Stimulated activated naive CD8-positive, alpha-beta T cell treated with anti-CD3 and anti-CD28 coated beads, Interleukin-15, amount 100 ng/mL, for 72 hours (primary cell): Measurements from ENCODE around the gene GRM8.

ENCODE experiments used
- ATAC-seq: fragments of 150-1000 bp; cut with Tn5 transposase; 2 replicates; pipeline ENCODE4 v1.10.0; 2021; ENCODE audit warnings: mild to moderate bottlenecking, moderate library complexity
- DNase-seq, 2 donors: peaks; one replicate each; pipeline ENCODE4 v3.0.0; 2021 to 2022
- H3K27ac Mint-ChIP-seq, 2 donors: one replicate each; pipeline ENCODE4 v1.8.0; 2022; ENCODE audit warnings: mild to moderate bottlenecking in 2 of 2, mixed read lengths in 2 of 2, moderate library complexity in 2 of 2
- H3K27me3 Mint-ChIP-seq: one replicate; pipeline ENCODE4 v1.8.0; 2022; ENCODE audit warnings: mixed read lengths
- H3K4me1 Mint-ChIP-seq: one replicate; pipeline ENCODE4 v1.8.0; 2022; ENCODE audit warnings: mild to moderate bottlenecking, mixed read lengths
- H3K4me3 Mint-ChIP-seq, 2 donors: one replicate each; pipeline ENCODE4 v1.8.0; 2022; ENCODE audit warnings: mild to moderate bottlenecking in 2 of 2, mixed read lengths in 2 of 2, moderate library complexity in 1 of 2
- H3K9me3 Mint-ChIP-seq, 2 donors: one replicate each; pipeline ENCODE4 v1.8.0; 2022; ENCODE audit warnings: mixed read lengths in 2 of 2

The GRM8 gene

GRCh38 chr7:127251036-127251464 lies 1.7 kb downstream of the GRM8 start:
- DNase-seq: no peak
- H3K27ac Mint-ChIP-seq: no peak overlapping the region
- H3K4me1 Mint-ChIP-seq: peaks cover 20% of the 10 kb centered on the region
- peaks cover 92% of the 10 kb centered on the region for H3K27me3 Mint-ChIP-seq
- no peaks in the 10 kb centered on the region for H3K9me3 Mint-ChIP-seq
- H3K4me3 Mint-ChIP-seq: peak overlapping the region; percentile 44 to 68
- no peak for ATAC-seq

GRCh38 chr7:127250312-127251035 lies 2.3 kb downstream of the GRM8 start:
- Mint-ChIP-seq H3K9me3 (no peaks in the 10 kb centered on the region), H3K4me1 (peaks cover 20% of the 10 kb centered on the region), H3K27me3 (peaks cover 90% of the 10 kb centered on the region), H3K27ac (no peak overlapping the region), H3K4me3 (peak overlapping the region in 1 of 2 donors; percentile 44)
- ATAC-seq (no peak), DNase-seq (no peak)

GRCh38 chr7:127245607-127246006 lies 7.1 kb downstream of the GRM8 start:
- H3K9me3 Mint-ChIP-seq: no peaks in the 10 kb centered on the region
- H3K27me3 Mint-ChIP-seq: peaks cover 88% of the 10 kb centered on the region
- DNase-seq: no peak
- no peak for ATAC-seq
- no peak overlapping the region for H3K27ac Mint-ChIP-seq
- H3K4me1 Mint-ChIP-seq: no peaks in the 10 kb centered on the region
- H3K4me3 Mint-ChIP-seq: no peak overlapping the region

- no peak overlapping the region for H3K4me3 Mint-ChIP-seq
- no peak overlapping the region for H3K27ac Mint-ChIP-seq
- no peak for DNase-seq
- H3K9me3 Mint-ChIP-seq: no peaks in the 10 kb centered on the region
- H3K4me1 Mint-ChIP-seq: no peaks in the 10 kb centered on the region
- no peak for ATAC-seq
- H3K27me3 Mint-ChIP-seq: peaks cover 88% of the 10 kb centered on the region
These were observed 7.7 kb downstream of the GRM8 start for GRCh38 chr7:127245002-127245401.

- Mint-ChIP-seq H3K9me3 (no peaks in the 10 kb centered on the region), H3K4me3 (no peak overlapping the region), H3K4me1 (no peaks in the 10 kb centered on the region), H3K27ac (no peak overlapping the region), H3K27me3 (peaks cover 65% of the 10 kb centered on the region)
- DNase-seq: no peak
- ATAC-seq: no peak
These were observed 12.9 kb downstream of the GRM8 start for GRCh38 chr7:127239814-127240213.

GRCh38 chr7:127233630-127234029 lies 19.1 kb downstream of the GRM8 start:
- no peak for DNase-seq
- peak overlapping the region in 1 of 2 donors; percentile 7 for H3K27ac Mint-ChIP-seq
- no peaks in the 10 kb centered on the region for H3K4me1 Mint-ChIP-seq
- no peak overlapping the region for H3K4me3 Mint-ChIP-seq
- no peaks in the 10 kb centered on the region for H3K9me3 Mint-ChIP-seq
- no peak for ATAC-seq
- peaks cover 19% of the 10 kb centered on the region for H3K27me3 Mint-ChIP-seq

GRCh38 chr7:127231415-127231814 lies 21.3 kb downstream of the GRM8 start:
- Mint-ChIP-seq H3K27me3 (peaks cover 20% of the 10 kb centered on the region), H3K27ac (no peak overlapping the region), H3K4me1 (no peaks in the 10 kb centered on the region), H3K4me3 (no peak overlapping the region), H3K9me3 (no peaks in the 10 kb centered on the region)
- no peak for DNase-seq
- ATAC-seq: no peak

GRCh38 chr7:127230192-127230925 lies 22.4 kb downstream of the GRM8 start:
- DNase-seq (no peak), ATAC-seq (no peak)
- no peak overlapping the region for H3K27ac Mint-ChIP-seq
- no peaks in the 10 kb centered on the region for H3K9me3 Mint-ChIP-seq
- H3K4me3 Mint-ChIP-seq: no peak overlapping the region
- H3K27me3 Mint-ChIP-seq: peaks cover 31% of the 10 kb centered on the region
- no peaks in the 10 kb centered on the region for H3K4me1 Mint-ChIP-seq

- Mint-ChIP-seq H3K27me3 (peaks cover 64% of the 10 kb centered on the region), H3K4me1 (no peaks in the 10 kb centered on the region), H3K4me3 (no peak overlapping the region), H3K27ac (no peak overlapping the region), H3K9me3 (no peaks in the 10 kb centered on the region)
- ATAC-seq: no peak
- no peak for DNase-seq
These were observed 25.9 kb downstream of the GRM8 start for GRCh38 chr7:127226685-127227374.

GRCh38 chr7:127221731-127222130 lies 31.0 kb downstream of the GRM8 start:
- H3K4me1 Mint-ChIP-seq: no peaks in the 10 kb centered on the region
- H3K27ac Mint-ChIP-seq: no peak overlapping the region
- ATAC-seq (no peak), DNase-seq (no peak)
- H3K9me3 Mint-ChIP-seq: no peaks in the 10 kb centered on the region
- H3K27me3 Mint-ChIP-seq: peaks cover 61% of the 10 kb centered on the region
- H3K4me3 Mint-ChIP-seq: no peak overlapping the region

GRCh38 chr7:127214956-127215718 lies 37.6 kb downstream of the GRM8 start:
- no peak for DNase-seq
- H3K4me1 Mint-ChIP-seq: no peaks in the 10 kb centered on the region
- peaks cover 16% of the 10 kb centered on the region for H3K27me3 Mint-ChIP-seq
- ATAC-seq: no peak
- no peaks in the 10 kb centered on the region for H3K9me3 Mint-ChIP-seq
- H3K4me3 Mint-ChIP-seq: no peak overlapping the region
- H3K27ac Mint-ChIP-seq: no peak overlapping the region

GRCh38 chr7:127209886-127210285 lies 42.9 kb downstream of the GRM8 start:
- H3K27me3 Mint-ChIP-seq: peaks cover 24% of the 10 kb centered on the region
- H3K27ac Mint-ChIP-seq: no peak overlapping the region
- ATAC-seq (no peak), DNase-seq (no peak)
- no peaks in the 10 kb centered on the region for H3K9me3 Mint-ChIP-seq
- H3K4me1 Mint-ChIP-seq: no peaks in the 10 kb centered on the region
- H3K4me3 Mint-ChIP-seq: no peak overlapping the region

GRCh38 chr7:127208860-127209259 lies 43.9 kb downstream of the GRM8 start:
- Mint-ChIP-seq H3K4me1 (no peaks in the 10 kb centered on the region), H3K27me3 (peaks cover 24% of the 10 kb centered on the region), H3K9me3 (no peaks in the 10 kb centered on the region), H3K4me3 (no peak overlapping the region), H3K27ac (no peak overlapping the region)
- DNase-seq (no peak), ATAC-seq (no peak)

GRCh38 chr7:127208351-127208750 lies 44.4 kb downstream of the GRM8 start:
- Mint-ChIP-seq H3K27ac (no peak overlapping the region), H3K27me3 (peaks cover 24% of the 10 kb centered on the region)
- no peak for ATAC-seq

GRCh38 chr7:127207806-127208205 lies 44.9 kb downstream of the GRM8 start:
- no peak overlapping the region for H3K27ac Mint-ChIP-seq
- H3K9me3 Mint-ChIP-seq: no peaks in the 10 kb centered on the region
- no peaks in the 10 kb centered on the region for H3K4me1 Mint-ChIP-seq
- no peak for DNase-seq
- H3K4me3 Mint-ChIP-seq: no peak overlapping the region
- ATAC-seq: no peak
- H3K27me3 Mint-ChIP-seq: peaks cover 24% of the 10 kb centered on the region

More at GRCh38 chr7:127208351-127208750, 44.4 kb downstream of the GRM8 start:
- Mint-ChIP-seq H3K4me3 (no peak overlapping the region), H3K4me1 (no peaks in the 10 kb centered on the region), H3K9me3 (no peaks in the 10 kb centered on the region)
- DNase-seq: no peak
